Lower lobe of right lung (tissue), 2 donors: ENCODE results near the gene FNBP1. TPM values are rescaled to one million over a fixed set of nuclear protein-coding genes. Genes with fewer than 3 reads are reported as not detected.

Experiments
- ATAC-seq, 2 donors: fragments of 200-7000 bp; cut with Tn5 transposase; one replicate each; pipeline ENCODE4 v1.9.1; 2020 to 2022; ENCODE audit warnings: mild to moderate bottlenecking in 2 of 2, moderate library complexity in 2 of 2
- DNase-seq: peaks from one replicate; pipeline ENCODE4 v3.0.0-alpha.2; 2020
- H3K27ac ChIP-seq: fragments of 200-600 bp; one replicate; pipeline ENCODE4 v1.8.0; 2022
- H3K27me3 ChIP-seq: fragments of 200-600 bp; one replicate; pipeline ENCODE4 v1.8.0; 2022; ENCODE audit warnings: low read depth
- H3K36me3 ChIP-seq: fragments of 200-600 bp; one replicate; pipeline ENCODE4 v1.8.0; 2022; ENCODE audit warnings: mild to moderate bottlenecking
- H3K4me1 ChIP-seq: fragments of 200-600 bp; one replicate; pipeline ENCODE4 v1.8.0; 2022
- H3K4me3 ChIP-seq: fragments of 200-600 bp; one replicate; pipeline ENCODE4 v1.8.0; 2022; ENCODE audit warnings: mild to moderate bottlenecking
- H3K9me3 ChIP-seq: fragments of 200-600 bp; one replicate; pipeline ENCODE4 v1.8.0; 2022
- intact Hi-C: fragments of 100-400 bp; cut with DNase I; formaldehyde crosslinking; loops from one replicate; pipeline ENCODE4 v1.11.0; 2022
- total RNA-seq: library from RNA; stranded (reverse); fragmentation: NEBNext Ultra II Directional; extraction: Animal tissue kit (Norgen Biotek cat#: 25700); gene quantifications from one replicate; pipeline ENCODE4 v1.2.1, GENCODE V29; 2021
- TF ChIP-seq, protein P1 (sequence below): fragments of 200-600 bp; IDR thresholded peaks from one replicate; pipeline ENCODE4 v1.8.0; 2022; ENCODE audit warnings: antibody characterized with exemption, mild to moderate bottlenecking
- donor health status: DM: no; HTN: yes; CAD: no; lungs with severe emphysema.

FNBP1 gene
- total RNA-seq, 1 donor from 2014 or later = 61.1 TPM

DNA sequence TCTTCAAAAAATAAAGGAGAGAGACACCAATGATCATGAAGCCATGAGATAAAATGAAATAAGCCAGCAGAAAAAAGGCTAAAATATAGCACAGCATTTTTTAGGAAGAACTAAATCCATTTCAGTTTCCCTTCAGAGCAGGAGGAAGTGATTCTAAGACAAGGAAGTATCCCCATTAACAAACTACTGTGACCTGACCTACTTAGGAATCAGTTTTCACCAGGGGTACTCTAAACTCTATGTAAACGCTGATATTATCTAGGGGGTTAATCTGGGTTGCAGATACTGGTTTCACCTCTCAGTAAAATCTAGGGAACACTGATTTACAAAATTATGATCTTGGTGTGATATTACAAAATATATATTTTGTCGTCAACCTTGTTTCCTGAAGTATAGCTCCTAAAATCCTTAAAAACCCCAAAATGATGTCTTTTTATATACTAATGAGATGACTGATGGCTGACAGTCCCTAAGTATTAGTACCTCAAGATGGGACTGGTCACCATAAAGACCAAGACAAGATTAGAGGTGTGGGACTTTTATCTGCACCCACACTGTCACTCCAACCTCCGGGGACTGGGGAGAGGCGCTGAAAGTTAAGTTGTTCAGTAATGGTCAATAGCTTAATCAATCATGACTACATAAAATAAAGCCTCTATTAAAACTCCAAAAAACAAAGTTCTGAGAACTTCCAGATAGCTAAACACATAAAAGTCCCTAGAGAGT lies 2.9 kb upstream of the FNBP1 start:
- intact Hi-C loops = no loop called here
- DNase-seq (no peak), ATAC-seq (no peak)

DNA sequence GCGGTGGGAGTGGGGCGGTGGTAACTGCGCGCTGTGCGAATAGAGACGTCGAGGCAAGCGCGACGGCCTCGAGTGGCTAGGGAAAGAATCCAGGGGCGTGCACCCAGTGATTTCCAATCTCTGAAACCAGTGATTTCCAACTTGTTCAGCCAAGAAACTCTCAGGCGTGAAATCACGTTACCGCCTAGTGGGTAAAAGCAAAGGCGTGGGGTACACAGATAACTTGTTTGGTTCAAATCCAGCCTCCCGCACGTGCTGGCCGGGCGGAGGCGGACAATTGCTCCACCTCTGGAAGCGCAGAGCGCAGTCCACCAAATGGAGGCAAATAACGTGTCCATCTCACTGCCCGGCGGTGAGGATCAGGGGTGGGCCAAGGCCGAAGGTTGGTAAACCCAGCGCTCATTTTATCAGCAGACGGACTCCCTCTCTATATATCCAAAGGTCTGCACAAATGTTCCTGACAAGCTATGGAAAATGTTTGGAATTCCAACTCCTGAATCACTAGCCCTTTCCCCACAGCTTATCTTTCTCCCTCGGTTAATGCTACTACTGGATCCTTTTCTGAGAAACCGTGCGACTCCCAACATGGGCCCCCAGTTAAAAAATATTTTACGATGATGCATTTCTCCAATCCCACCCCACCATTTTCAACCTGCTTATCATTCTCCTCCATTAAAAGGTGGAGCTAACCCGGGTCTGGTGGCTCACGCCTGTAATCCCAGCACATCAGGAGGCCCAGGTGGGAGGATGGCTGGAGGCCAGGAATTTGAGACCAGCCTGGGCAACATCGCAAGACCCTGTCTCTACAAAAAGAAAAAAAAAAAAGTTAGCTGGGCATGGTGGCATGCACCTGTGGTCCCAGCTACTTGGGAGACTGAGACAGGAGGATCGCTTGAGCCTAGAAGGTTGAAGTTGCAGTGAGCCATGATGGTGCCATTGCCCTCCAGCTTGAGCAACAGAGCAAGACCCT lies 950 bp upstream of the FNBP1 start:
- intact Hi-C loops = no loop called here
- Histone ChIP-seq H3K4me1 (peaks cover 41% of the 10 kb centered on the region), H3K27ac (peak overlapping the region; percentile 92), H3K36me3 (no peaks in the 10 kb centered on the region), H3K4me3 (peak overlapping the region; percentile 85), H3K9me3 (no peaks in the 10 kb centered on the region), H3K27me3 (no peaks in the 10 kb centered on the region)
- TF ChIP-seq, protein P1, sequence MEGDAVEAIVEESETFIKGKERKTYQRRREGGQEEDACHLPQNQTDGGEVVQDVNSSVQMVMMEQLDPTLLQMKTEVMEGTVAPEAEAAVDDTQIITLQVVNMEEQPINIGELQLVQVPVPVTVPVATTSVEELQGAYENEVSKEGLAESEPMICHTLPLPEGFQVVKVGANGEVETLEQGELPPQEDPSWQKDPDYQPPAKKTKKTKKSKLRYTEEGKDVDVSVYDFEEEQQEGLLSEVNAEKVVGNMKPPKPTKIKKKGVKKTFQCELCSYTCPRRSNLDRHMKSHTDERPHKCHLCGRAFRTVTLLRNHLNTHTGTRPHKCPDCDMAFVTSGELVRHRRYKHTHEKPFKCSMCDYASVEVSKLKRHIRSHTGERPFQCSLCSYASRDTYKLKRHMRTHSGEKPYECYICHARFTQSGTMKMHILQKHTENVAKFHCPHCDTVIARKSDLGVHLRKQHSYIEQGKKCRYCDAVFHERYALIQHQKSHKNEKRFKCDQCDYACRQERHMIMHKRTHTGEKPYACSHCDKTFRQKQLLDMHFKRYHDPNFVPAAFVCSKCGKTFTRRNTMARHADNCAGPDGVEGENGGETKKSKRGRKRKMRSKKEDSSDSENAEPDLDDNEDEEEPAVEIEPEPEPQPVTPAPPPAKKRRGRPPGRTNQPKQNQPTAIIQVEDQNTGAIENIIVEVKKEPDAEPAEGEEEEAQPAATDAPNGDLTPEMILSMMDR = peak; percentile 8
- DNase-seq (no peak), ATAC-seq (peak; percentile 1 to 15)

More for the DNA sequence above, 2.9 kb upstream of the FNBP1 start:
- Histone ChIP-seq H3K36me3 (no peaks in the 10 kb centered on the region), H3K27ac (peak overlapping the region; percentile 92), H3K9me3 (no peaks in the 10 kb centered on the region), H3K4me1 (peaks cover 31% of the 10 kb centered on the region), H3K27me3 (no peaks in the 10 kb centered on the region), H3K4me3 (peak overlapping the region; percentile 0)
- TF ChIP-seq, protein P1 = no peak

DNA sequence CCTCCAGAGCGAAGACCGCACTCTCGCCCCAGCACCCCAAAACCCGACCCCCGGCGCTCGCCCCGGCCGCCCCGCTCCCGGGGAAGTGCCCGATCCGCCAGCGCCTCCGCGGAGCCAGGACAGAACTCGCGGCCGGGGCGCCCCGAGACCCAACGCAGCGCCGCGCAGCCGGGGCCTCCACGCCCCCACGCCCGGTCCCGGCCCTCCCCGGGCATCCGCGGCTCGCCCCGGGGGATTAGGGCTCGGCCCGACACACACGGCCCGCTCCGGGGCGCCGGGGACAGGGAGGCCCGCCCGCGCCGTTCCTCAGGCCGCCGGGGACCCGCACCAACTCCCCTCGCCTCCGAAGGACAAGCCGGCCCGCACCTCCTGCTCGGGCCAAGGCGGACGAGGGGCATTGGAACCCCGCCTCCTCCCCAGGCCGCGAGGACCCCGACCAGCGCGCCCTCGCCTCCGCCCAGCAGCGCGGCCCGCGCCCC lies 544 bp downstream of the FNBP1 start:
- no peaks in the 10 kb centered on the region for H3K27me3 ChIP-seq
- H3K27ac ChIP-seq = peak overlapping the region; percentile 92
- peak overlapping the region; percentile 85 for H3K4me3 ChIP-seq
- no peaks in the 10 kb centered on the region for H3K9me3 ChIP-seq
- ATAC-seq (peak; percentile 63 to 66), DNase-seq (peak; percentile 60)
- H3K4me1 ChIP-seq = peaks cover 47% of the 10 kb centered on the region
- no peaks in the 10 kb centered on the region for H3K36me3 ChIP-seq
- intact Hi-C loops = no loop called here
- TF ChIP-seq, protein P1 = no peak

DNA sequence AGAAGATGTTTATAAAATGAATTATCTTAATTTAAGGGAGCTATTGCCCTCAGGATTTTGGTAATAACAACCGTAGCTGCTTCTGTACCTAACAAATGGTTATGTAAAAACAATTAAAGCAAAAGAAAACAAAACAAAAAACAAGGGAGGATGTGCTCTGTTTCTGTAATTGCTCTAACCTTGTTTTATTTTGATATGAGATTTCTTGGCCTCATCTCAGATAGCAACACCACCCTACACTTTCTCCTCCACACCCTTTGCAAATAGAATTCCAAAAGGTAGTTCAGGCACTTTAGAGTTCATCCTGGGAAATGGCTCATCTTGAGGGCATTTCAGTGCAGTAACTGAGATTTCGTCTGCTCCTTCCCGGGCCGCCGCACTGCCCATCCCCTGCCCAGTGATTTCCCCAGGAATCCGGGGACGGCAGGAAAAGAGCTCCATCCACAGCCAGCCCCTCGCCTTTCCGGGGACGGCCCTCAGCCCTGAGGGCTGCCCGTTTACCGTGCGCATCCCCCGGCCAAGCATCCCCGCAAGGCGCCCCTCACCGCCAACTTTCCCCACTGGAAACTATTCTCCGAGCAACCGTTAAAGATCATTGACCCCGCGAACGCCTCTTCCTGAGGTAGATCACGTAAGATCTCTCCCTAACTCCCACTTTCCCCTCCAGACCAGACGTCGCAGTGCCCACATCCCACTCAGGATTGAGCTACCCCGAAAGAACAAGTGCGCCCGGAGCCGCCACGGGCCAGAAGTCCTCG lies 1.2 kb downstream of the FNBP1 start:
- TF ChIP-seq, protein P1 = no peak
- DNase-seq = no peak
- H3K9me3 ChIP-seq = no peaks in the 10 kb centered on the region
- intact Hi-C loops = no loop called here
- H3K27ac ChIP-seq = peak overlapping the region; percentile 92
- H3K4me1 ChIP-seq = peaks cover 47% of the 10 kb centered on the region
- peak; percentile 2 to 4 for ATAC-seq
- no peaks in the 10 kb centered on the region for H3K27me3 ChIP-seq
- peak overlapping the region; percentile 85 for H3K4me3 ChIP-seq
- H3K36me3 ChIP-seq = no peaks in the 10 kb centered on the region
